ENCODE results near the gene PJA1.

PJA1 gene

GRCh38 chrX:69138118-69138390 is 27.2 kb downstream of the PJA1 start:
- Histone ChIP-seq H3K4me3 (IDR thresholded peaks at IDR 0.05; ENCODE audit: insufficient read depth, low read depth, low read length) (no peak overlapping the region), H3K27me3 (ENCODE audit: insufficient read depth, low read depth) (no peaks in the 10 kb centered on the region), H3K9ac (no peak overlapping the region), H3K27ac (no peak overlapping the region), H3K79me2 (ENCODE audit: insufficient read depth, low read depth) (no peaks in the 10 kb centered on the region), H3K36me3 (ENCODE audit: insufficient read depth) (no peaks in the 10 kb centered on the region), H2AFZ (ENCODE audit: low read depth) (no peak overlapping the region), H4K20me1 (ENCODE audit: insufficient read depth) (no peaks in the 10 kb centered on the region), H3K4me2 (no peak overlapping the region), H3K4me1 (ENCODE audit: low read depth, poor library complexity, severe bottlenecking) (no peaks in the 10 kb centered on the region)
- TF ChIP-seq CTCF (conservative IDR thresholded peaks at IDR 0.05; ENCODE audit: low read depth, low read length): no peak

- Histone ChIP-seq H3K79me2 (ENCODE audit: insufficient read depth, low read depth) (no peaks in the 10 kb centered on the region), H3K36me3 (ENCODE audit: insufficient read depth) (no peaks in the 10 kb centered on the region), H4K20me1 (ENCODE audit: insufficient read depth) (no peaks in the 10 kb centered on the region), H2AFZ (ENCODE audit: low read depth) (no peak overlapping the region), H3K9ac (no peak overlapping the region), H3K4me1 (ENCODE audit: low read depth, poor library complexity, severe bottlenecking) (no peaks in the 10 kb centered on the region), H3K4me3 (IDR thresholded peaks at IDR 0.05; ENCODE audit: insufficient read depth, low read depth, low read length) (no peak overlapping the region), H3K27ac (no peak overlapping the region), H3K27me3 (ENCODE audit: insufficient read depth, low read depth) (no peaks in the 10 kb centered on the region), H3K4me2 (no peak overlapping the region)
- TF ChIP-seq CTCF (conservative IDR thresholded peaks at IDR 0.05; ENCODE audit: low read depth, low read length): no peak
These were observed 27.7 kb downstream of the PJA1 start for GRCh38 chrX:69137371-69138117.

- Histone ChIP-seq H3K4me2 (no peak overlapping the region), H3K27me3 (ENCODE audit: insufficient read depth, low read depth) (no peaks in the 10 kb centered on the region), H3K36me3 (ENCODE audit: insufficient read depth) (no peaks in the 10 kb centered on the region), H3K27ac (no peak overlapping the region), H3K79me2 (ENCODE audit: insufficient read depth, low read depth) (no peaks in the 10 kb centered on the region), H4K20me1 (ENCODE audit: insufficient read depth) (no peaks in the 10 kb centered on the region), H3K4me3 (IDR thresholded peaks at IDR 0.05; ENCODE audit: insufficient read depth, low read depth, low read length) (no peak overlapping the region), H3K4me1 (ENCODE audit: low read depth, poor library complexity, severe bottlenecking) (no peaks in the 10 kb centered on the region), H2AFZ (ENCODE audit: low read depth) (no peak overlapping the region), H3K9ac (no peak overlapping the region)
- TF ChIP-seq CTCF (conservative IDR thresholded peaks at IDR 0.05; ENCODE audit: low read depth, low read length): no peak
These were observed 28.5 kb downstream of the PJA1 start for GRCh38 chrX:69136546-69137331.

GRCh38 chrX:69133921-69134542 is 31.2 kb downstream of the PJA1 start:
- Histone ChIP-seq H3K4me2 (no peak overlapping the region), H3K4me1 (ENCODE audit: low read depth, poor library complexity, severe bottlenecking) (no peaks in the 10 kb centered on the region)
- no peak for TF ChIP-seq CTCF (conservative IDR thresholded peaks at IDR 0.05; ENCODE audit: low read depth, low read length)

More at GRCh38 chrX:69133921-69134542, 31.2 kb downstream of the PJA1 start:
- H3K79me2 ChIP-seq (ENCODE audit: insufficient read depth, low read depth): no peaks in the 10 kb centered on the region
- no peaks in the 10 kb centered on the region for H3K36me3 ChIP-seq (ENCODE audit: insufficient read depth)
- no peak overlapping the region for H3K27ac ChIP-seq
- H4K20me1 ChIP-seq (ENCODE audit: insufficient read depth): no peaks in the 10 kb centered on the region
- no peak overlapping the region for H3K4me3 ChIP-seq (IDR thresholded peaks at IDR 0.05; ENCODE audit: insufficient read depth, low read depth, low read length)
- no peak overlapping the region for H3K9ac ChIP-seq
- no peaks in the 10 kb centered on the region for H3K27me3 ChIP-seq (ENCODE audit: insufficient read depth, low read depth)
- H2AFZ ChIP-seq (ENCODE audit: low read depth): no peak overlapping the region
